ENCODE data around the gene MET.
"Not testable (repeated sequence)": the region's sequence is repeated elsewhere in the genome, so short reads cannot be mapped to it uniquely, and the experiment has no call there.

Gene MET

GRCh38 chr7:116671681-116672595 lies at the start of gene MET:
Gene MET (plus strand): TSS chr7:116672196. CDS start chr7:116699085, 26,889 bp downstream.
- Histone ChIP-seq H3K36me3 (ENCODE audit: control insufficient read depth, insufficient read depth, low read length) (no peaks in the 10 kb centered on the region), H3K9ac (ENCODE audit: low read length) (peak within 1 kb of the TSS; percentile 2), H3K27ac (ENCODE audit: low read depth, low read length) (peak within 1 kb of the TSS; percentile 57), H3K4me1 (ENCODE audit: control insufficient read depth, insufficient read depth, low read length) (no peaks in the 10 kb centered on the region), H3K4me3 (ENCODE audit: low read length) (peak within 1 kb of the TSS; percentile 81), H3K27me3 (ENCODE audit: control insufficient read depth, insufficient read depth, low read length) (no peaks in the 10 kb centered on the region)

- no peaks in the 10 kb centered on the region for H3K27me3 ChIP-seq (ENCODE audit: control insufficient read depth, insufficient read depth, low read length)
- no peaks in the 10 kb centered on the region for H3K4me1 ChIP-seq (ENCODE audit: control insufficient read depth, insufficient read depth, low read length)
- no peak overlapping the region for H3K4me3 ChIP-seq (ENCODE audit: low read length)
- no peaks in the 10 kb centered on the region for H3K36me3 ChIP-seq (ENCODE audit: control insufficient read depth, insufficient read depth, low read length)
- no peak overlapping the region for H3K27ac ChIP-seq (ENCODE audit: low read depth, low read length)
- no peak overlapping the region for H3K9ac ChIP-seq (ENCODE audit: low read length)
Observed at GRCh38 chr7:116626886-116627285, 45.1 kb upstream of the MET start.

DNA sequence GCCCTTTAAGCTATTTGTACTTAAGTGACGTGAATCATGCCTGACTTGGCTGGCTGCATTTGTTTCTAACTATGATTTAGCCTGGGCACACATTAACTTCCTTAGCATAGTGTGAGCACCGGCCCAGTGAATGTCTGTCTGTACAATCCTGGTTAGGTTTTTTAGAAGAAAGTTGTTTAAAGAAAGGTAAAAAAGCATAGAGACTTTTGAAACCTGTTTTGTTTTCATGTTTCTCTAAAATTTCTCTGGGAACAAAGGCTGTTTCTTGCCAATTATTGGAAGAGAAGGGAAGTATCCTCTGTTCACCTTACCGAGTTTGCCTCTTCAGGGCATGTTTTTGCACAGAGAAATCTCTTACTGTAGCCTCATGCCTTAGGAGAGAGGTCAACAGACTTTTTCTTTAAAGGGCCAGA lies 42.9 kb upstream of the MET start:
- Histone ChIP-seq H3K27me3 (ENCODE audit: control insufficient read depth, insufficient read depth, low read length) (no peaks in the 10 kb centered on the region), H3K4me1 (ENCODE audit: control insufficient read depth, insufficient read depth, low read length) (no peaks in the 10 kb centered on the region), H3K9ac (ENCODE audit: low read length) (no peak overlapping the region), H3K27ac (ENCODE audit: low read depth, low read length) (peak overlapping the region; percentile 70), H3K4me3 (ENCODE audit: low read length) (no peak overlapping the region), H3K36me3 (ENCODE audit: control insufficient read depth, insufficient read depth, low read length) (no peaks in the 10 kb centered on the region)

- Histone ChIP-seq H3K4me1 (ENCODE audit: control insufficient read depth, insufficient read depth, low read length) (no peaks in the 10 kb centered on the region), H3K4me3 (ENCODE audit: low read length) (no peak overlapping the region), H3K27ac (ENCODE audit: low read depth, low read length) (no peak overlapping the region), H3K9ac (ENCODE audit: low read length) (no peak overlapping the region), H3K36me3 (ENCODE audit: control insufficient read depth, insufficient read depth, low read length) (no peaks in the 10 kb centered on the region), H3K27me3 (ENCODE audit: control insufficient read depth, insufficient read depth, low read length) (no peaks in the 10 kb centered on the region)
Observed at GRCh38 chr7:116630357-116630756, 41.6 kb upstream of the MET start.

- Histone ChIP-seq H3K36me3 (ENCODE audit: control insufficient read depth, insufficient read depth, low read length) (no peaks in the 10 kb centered on the region), H3K4me3 (ENCODE audit: low read length) (no peak overlapping the region), H3K27me3 (ENCODE audit: control insufficient read depth, insufficient read depth, low read length) (no peaks in the 10 kb centered on the region), H3K9ac (ENCODE audit: low read length) (no peak overlapping the region), H3K27ac (ENCODE audit: low read depth, low read length) (no peak overlapping the region), H3K4me1 (ENCODE audit: control insufficient read depth, insufficient read depth, low read length) (no peaks in the 10 kb centered on the region)
Observed at GRCh38 chr7:116630932-116631671, 40.9 kb upstream of the MET start.

DNA sequence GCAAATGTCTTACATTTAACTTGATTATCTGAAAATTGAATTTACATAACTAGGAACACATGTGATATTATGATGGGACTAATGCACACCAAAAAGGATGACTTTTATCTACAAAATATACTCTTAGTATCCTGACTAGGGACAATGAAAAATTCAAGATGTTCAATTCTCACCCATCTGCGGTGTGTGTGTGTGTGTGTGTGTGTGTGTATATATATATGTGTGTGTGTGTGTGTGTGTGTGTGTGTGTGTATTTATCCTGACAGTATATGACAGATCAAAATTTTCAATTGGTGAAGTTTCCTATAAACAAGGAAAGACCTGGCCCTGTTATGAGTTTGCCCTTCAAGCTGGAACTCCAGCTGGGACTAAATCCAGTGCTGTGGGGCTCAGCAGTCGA lies 40.3 kb upstream of the MET start:
- no peaks in the 10 kb centered on the region for H3K27me3 ChIP-seq (ENCODE audit: control insufficient read depth, insufficient read depth, low read length)
- H3K36me3 ChIP-seq (ENCODE audit: control insufficient read depth, insufficient read depth, low read length) = no peaks in the 10 kb centered on the region
- no peak overlapping the region for H3K27ac ChIP-seq (ENCODE audit: low read depth, low read length)
- no peak overlapping the region for H3K9ac ChIP-seq (ENCODE audit: low read length)
- no peaks in the 10 kb centered on the region for H3K4me1 ChIP-seq (ENCODE audit: control insufficient read depth, insufficient read depth, low read length)
- H3K4me3 ChIP-seq (ENCODE audit: low read length) = no peak overlapping the region

- Histone ChIP-seq H3K4me3 (ENCODE audit: low read length) (no peak overlapping the region), H3K27me3 (ENCODE audit: control insufficient read depth, insufficient read depth, low read length) (no peaks in the 10 kb centered on the region), H3K27ac (ENCODE audit: low read depth, low read length) (no peak overlapping the region), H3K36me3 (ENCODE audit: control insufficient read depth, insufficient read depth, low read length) (no peaks in the 10 kb centered on the region), H3K4me1 (ENCODE audit: control insufficient read depth, insufficient read depth, low read length) (no peaks in the 10 kb centered on the region), H3K9ac (ENCODE audit: low read length) (no peak overlapping the region)
Observed at GRCh38 chr7:116632384-116632783, 39.6 kb upstream of the MET start.

DNA sequence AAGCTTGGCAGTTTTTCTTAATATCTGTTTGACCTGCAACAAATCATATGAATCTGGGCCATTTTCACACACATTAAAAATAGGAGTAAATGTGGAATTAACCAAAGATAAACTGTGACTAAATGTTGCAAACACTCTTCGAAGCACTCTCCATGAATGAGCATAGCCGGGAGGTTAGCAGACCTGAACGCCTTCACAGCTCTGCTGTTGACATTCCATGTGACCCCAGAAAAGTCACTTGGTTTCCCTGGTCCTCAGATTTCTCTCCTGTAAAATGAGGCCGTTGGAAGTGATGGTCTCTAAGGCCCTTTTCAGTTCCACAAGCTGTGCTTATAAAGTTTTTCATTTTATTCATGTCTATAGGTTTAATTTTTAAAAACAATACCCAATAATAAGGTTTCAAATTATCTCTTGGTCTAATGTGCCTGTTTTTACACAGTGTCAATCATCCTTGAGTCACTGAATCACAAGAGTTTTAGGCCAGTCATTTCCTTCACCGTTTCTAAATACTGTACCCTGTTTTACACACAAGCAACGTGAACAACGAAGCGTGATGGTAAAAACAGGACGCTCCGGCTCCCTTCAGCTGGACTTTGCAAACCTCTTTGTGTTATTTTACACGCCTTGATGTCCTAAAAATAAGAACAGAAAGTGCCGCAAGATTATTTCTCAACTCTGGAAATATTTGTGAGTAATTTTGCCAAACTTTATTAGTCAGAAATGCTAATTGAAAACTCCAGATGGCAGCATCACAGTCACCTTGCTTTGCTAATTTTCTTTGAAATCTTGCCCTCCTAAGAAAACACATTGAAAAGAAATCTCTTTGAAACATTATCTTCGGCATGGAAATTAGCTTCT lies 38.6 kb upstream of the MET start:
- no peak overlapping the region for H3K9ac ChIP-seq (ENCODE audit: low read length)

GRCh38 chr7:116636997-116637396 lies 35.0 kb upstream of the MET start:
- Histone ChIP-seq H3K27ac (ENCODE audit: low read depth, low read length) (no peak overlapping the region), H3K36me3 (ENCODE audit: control insufficient read depth, insufficient read depth, low read length) (no peaks in the 10 kb centered on the region), H3K4me3 (ENCODE audit: low read length) (no peak overlapping the region), H3K9ac (ENCODE audit: low read length) (no peak overlapping the region), H3K27me3 (ENCODE audit: control insufficient read depth, insufficient read depth, low read length) (no peaks in the 10 kb centered on the region), H3K4me1 (ENCODE audit: control insufficient read depth, insufficient read depth, low read length) (no peaks in the 10 kb centered on the region)

More for the DNA sequence above, 38.6 kb upstream of the MET start:
- H3K36me3 ChIP-seq (ENCODE audit: control insufficient read depth, insufficient read depth, low read length) = no peaks in the 10 kb centered on the region
- H3K27me3 ChIP-seq (ENCODE audit: control insufficient read depth, insufficient read depth, low read length) = no peaks in the 10 kb centered on the region
- H3K27ac ChIP-seq (ENCODE audit: low read depth, low read length) = no peak overlapping the region
- H3K4me3 ChIP-seq (ENCODE audit: low read length) = no peak overlapping the region
- no peaks in the 10 kb centered on the region for H3K4me1 ChIP-seq (ENCODE audit: control insufficient read depth, insufficient read depth, low read length)

GRCh38 chr7:116638592-116638991 lies 33.4 kb upstream of the MET start:
- not testable (repeated sequence) for H3K4me3 ChIP-seq (ENCODE audit: low read length); H3K27me3 ChIP-seq (ENCODE audit: control insufficient read depth, insufficient read depth, low read length); H3K4me1 ChIP-seq (ENCODE audit: control insufficient read depth, insufficient read depth, low read length); H3K9ac ChIP-seq (ENCODE audit: low read length); H3K27ac ChIP-seq (ENCODE audit: low read depth, low read length); H3K36me3 ChIP-seq (ENCODE audit: control insufficient read depth, insufficient read depth, low read length)

GRCh38 chr7:116641551-116642153 lies 30.3 kb upstream of the MET start:
- Histone ChIP-seq H3K27me3 (ENCODE audit: control insufficient read depth, insufficient read depth, low read length) (no peaks in the 10 kb centered on the region), H3K9ac (ENCODE audit: low read length) (no peak overlapping the region), H3K27ac (ENCODE audit: low read depth, low read length) (no peak overlapping the region), H3K4me1 (ENCODE audit: control insufficient read depth, insufficient read depth, low read length) (no peaks in the 10 kb centered on the region), H3K36me3 (ENCODE audit: control insufficient read depth, insufficient read depth, low read length) (no peaks in the 10 kb centered on the region), H3K4me3 (ENCODE audit: low read length) (no peak overlapping the region)

DNA sequence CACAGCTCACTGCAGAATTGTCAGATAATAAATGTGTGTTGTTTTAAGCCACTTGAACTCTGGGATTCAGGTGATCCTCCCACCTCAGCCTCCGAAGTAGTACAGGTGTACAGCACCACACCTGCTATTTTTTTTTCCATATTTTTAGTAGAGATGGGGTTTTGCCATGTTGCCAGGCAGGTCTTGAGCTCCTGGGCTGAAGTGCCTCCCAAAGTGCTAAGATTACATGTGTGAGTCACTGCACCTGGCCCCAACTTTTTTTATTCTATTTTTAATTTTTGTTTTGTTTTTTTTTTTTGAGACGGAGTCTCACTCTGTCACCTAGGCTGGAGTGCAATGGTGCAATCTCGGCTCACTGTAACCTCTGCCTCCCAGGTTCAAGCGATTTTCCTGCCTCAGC lies 28.8 kb upstream of the MET start:
- not testable (repeated sequence) for H3K27me3 ChIP-seq (ENCODE audit: control insufficient read depth, insufficient read depth, low read length); H3K36me3 ChIP-seq (ENCODE audit: control insufficient read depth, insufficient read depth, low read length); H3K9ac ChIP-seq (ENCODE audit: low read length); H3K4me1 ChIP-seq (ENCODE audit: control insufficient read depth, insufficient read depth, low read length); H3K27ac ChIP-seq (ENCODE audit: low read depth, low read length); H3K4me3 ChIP-seq (ENCODE audit: low read length)
